Activated CD8-positive, alpha-beta memory T cell treated with anti-CD3 and anti-CD28 coated beads, Interleukin-2, amount 50 U/mL, for 24 hours (primary cell): Measurements from ENCODE around the gene ELAC1.
"Not testable (repeated sequence)": the region's sequence is repeated elsewhere in the genome, so short reads cannot be mapped to it uniquely, and the experiment has no call there.

ENCODE experiments used
- DNase-seq: peaks from one replicate; pipeline ENCODE4 v3.0.0-alpha.2; 2020; ENCODE audit errors: extremely low read depth

The ELAC1 gene, protein sequence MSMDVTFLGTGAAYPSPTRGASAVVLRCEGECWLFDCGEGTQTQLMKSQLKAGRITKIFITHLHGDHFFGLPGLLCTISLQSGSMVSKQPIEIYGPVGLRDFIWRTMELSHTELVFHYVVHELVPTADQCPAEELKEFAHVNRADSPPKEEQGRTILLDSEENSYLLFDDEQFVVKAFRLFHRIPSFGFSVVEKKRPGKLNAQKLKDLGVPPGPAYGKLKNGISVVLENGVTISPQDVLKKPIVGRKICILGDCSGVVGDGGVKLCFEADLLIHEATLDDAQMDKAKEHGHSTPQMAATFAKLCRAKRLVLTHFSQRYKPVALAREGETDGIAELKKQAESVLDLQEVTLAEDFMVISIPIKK

DNA sequence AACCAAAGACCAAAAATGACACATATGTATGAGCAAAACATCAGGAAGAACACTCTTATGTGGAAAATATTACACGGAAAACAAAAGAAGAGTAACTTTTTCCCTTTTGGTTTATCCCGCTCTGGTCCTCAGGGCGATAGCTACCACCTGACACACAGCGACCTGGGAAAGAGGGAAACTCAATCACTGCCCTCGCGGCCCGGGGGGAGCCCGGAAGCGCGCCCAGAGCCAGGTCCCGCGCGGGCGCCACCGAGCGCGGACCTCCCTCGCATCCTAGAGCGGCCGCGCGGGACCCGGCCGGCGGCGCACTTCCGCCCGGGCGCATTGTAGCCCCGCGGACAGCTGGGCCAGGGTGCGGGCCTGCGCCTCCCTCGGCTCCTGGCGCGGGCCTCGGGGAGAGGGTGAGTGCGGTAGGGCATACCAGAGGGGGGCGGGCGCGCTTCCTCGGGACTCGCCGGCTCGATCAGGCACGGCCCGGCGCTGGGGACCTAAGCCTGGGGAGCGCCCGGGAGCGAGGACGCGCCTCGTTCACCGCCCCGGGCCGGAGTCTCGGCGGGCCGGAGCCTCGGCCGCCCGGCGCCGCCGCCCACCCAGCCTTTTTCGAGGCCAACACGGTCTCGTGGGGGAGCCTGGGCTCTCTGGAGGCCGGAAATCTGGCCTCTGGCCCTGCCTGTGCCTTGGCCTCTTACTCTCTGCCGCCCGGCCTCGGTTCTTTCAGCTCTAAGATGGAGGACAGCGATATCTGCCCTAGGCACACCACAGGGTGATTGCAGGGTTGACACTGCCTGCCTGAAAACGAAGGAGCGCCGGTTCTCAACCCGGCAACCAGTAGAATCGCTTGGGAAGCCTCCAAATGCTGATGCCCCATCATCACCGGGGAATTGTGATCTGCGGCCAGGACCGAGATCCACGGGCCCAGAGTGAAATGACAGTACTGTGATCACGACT lies at the start of gene ELAC1:
Gene ELAC1 (plus strand): TSS at position 327 of the 948 bp plus-strand sequence. CDS start 6,365 bp downstream, outside the sequence.
- peak; percentile 12 for DNase-seq

DNA sequence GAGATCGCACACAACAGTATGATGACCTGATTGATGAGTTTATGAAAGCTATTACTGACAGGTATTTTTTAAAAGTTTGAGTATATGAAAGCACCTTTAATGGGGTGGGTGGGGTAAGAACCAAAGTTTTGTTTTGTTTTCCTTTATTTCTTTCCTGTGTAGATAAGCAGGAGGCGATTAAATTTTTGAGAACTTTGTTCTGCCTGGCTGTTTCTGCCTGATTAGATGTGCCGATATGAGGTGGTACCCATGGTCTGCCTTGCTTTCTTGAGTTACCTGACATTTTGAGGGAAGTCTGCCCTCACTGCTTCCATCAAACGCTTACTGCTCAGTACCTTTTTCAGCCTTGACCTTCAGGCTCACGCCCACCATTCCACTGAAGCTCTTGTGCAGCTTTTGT lies 49.7 kb upstream of the ELAC1 start:
- no peak for DNase-seq

DNA sequence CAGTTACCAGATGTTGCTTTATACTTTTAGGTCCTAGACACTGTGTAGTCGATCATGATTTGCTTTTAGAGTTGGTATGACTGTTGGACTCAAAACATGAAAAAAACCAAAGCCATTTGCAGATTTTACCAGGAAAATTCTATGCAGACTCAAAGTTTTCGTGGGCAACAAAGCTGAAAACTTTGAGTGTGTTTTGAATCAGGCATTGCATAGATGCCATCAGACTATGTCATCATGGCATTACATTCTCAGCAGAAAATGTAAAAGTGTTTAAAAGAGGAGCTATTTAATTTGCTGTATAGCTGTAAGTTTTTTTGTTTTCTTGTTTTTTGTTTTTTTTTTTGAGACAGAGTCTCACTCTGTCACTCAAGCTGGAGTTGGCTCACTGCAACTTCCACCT lies 43.5 kb upstream of the ELAC1 start:
- DNase-seq, result no peak

DNA sequence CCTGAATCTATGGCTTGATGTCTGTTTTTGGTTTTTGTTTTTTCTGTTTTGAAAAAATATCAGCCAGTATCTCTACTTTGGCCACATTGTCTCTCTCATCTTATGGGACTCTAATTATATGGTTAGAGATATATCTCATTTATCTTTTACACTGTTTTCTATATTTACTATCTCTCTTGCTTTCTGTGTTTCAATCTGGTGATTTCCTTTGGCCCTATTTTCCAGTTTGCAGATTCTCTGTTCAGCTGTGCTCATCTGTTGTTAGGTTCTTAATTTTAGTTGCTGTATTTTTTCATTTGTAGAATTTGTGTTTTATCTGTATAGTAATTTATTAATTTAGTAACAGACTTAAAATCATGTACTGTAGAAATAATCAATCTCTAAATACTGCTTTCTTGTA lies 41.3 kb upstream of the ELAC1 start:
- no peak for DNase-seq

DNA sequence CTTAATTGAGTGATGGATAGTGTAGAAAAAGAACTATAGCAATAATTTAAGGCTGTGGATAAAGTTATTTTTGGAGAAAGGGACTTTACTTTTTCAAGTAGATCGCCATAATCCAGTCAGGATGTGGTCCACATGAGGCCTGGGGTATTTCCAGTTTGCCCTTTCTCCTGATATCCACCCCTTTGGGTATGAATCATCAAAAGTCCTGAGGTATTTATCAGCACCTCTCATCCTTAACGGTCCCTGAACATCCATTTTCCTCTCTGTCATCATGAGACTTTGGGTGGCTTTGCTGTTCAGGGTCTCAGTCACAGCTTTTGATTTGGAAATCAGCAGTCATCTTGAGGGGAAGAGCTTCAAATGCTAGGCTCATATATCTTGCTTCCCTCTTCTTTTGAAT lies 39.3 kb upstream of the ELAC1 start:
- no peak for DNase-seq

DNA sequence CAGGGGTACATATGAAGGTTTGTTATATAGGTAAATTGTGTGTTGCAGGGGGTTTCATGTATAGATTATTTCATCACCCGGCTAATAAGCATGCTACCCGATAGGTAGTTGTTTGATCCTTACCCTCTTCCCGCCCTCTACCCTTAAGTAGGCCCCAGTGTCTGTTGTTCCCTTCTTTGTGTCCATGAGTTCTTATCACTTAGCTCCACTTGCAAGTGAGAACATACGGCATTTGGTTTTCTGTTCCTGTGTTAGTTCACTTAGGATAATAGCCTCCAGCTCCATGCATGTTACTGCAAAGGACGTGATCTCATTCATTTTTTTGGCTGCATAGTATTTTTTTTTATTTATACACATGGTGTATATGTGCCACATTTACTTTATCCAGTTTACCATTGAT lies 34.2 kb upstream of the ELAC1 start:
- DNase-seq, result no peak

DNA sequence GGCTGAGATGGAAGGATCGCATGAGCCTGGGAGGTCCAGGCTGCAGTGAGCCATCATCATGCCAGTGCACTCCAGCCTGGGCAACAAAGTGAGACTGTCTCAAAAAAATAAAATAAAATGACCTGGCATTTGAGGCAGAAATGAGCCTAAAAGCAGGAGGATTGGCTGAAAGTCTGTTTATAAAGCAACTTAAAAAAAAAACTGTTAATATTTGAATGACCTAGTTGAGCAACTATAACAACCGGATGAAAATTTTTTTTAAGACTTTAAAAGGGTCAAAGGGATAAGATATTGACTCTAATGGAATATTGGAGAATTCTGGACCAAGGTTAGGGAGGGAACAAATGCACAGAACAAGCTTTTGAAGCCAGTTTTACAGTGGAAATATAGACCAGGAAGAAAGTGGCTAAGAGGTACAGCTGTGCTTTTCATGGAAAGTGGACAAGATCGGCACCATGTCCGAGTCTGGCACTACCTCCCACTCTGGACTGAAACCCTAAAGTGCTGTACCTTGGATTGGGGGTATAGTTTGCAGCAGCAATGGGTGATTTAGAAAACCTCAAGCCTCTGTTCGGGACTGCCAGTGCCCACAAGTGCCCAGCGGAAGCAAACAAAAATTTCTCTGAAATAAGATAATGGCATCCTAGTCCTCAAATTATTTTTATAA lies 33.2 kb upstream of the ELAC1 start:
- DNase-seq, result no peak

DNA sequence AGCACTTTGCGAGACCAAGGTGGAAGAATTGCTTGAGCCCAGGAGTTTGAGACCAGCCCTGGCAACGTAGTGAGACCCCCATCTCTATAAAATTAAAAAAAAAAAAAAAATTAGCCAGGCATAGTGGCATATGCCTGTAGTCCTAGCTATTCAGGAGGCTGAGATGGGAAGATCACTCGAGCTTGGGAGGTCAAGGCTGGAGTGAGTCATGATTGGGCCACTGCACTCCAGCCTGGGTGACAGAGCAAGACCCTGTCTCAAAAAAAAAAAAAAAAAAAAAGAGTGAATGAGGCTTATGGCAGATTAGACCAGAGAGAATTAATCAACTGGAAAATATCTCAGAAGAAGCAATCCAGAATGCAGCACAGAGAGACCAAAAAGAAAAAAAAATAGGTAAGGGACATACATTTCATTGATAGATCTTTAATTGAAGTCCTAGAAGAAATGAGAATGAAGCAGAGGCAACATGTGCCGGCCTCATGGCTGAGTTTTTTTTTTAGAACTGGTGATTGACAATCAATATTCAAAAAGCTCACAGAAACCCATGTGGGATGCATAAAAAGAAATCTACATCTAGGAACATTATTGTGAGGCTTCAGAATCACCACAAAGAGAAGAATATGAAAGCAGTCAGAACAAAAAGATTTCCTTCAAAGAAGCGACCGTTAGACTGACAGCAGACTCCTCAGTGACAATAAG lies 32.2 kb upstream of the ELAC1 start:
- DNase-seq, result no peak

DNA sequence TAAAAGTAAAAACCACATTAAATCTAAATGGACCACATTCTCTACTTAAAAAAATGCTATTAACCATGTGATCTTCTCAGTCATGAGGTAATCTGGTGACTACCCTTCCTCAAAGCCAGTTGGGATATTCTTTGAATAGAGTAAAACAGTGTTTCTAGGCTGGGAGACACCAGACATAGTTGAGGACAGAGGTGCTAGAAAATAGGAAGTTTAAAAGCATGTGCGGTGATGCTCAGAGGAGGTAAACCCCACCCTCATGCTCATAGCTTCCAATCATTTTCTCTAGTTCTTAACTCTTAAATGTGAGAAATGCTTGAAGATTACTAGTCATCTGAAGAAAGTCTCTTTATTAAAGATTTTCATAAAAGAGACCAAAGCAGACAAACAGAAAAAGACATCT lies 30.7 kb upstream of the ELAC1 start:
- DNase-seq, result no peak

DNA sequence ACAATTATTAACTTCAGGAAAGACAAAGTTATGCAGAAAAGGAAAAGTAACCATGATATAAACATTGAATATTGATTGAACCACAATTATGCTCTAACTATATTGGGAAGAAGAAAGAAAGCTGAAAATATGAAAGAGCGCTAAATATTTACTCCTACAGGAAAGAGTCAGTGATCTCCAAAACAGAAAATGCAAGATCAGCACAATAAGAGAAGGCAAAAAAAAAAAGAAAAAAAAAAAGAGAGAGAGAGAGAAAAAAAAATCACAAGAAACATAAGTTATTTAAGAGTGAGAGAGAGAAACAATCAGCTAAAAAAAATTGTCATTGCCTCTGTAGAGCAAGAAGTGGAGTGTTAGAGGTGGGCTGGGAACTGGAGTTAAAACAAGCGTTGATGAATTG lies 28.9 kb upstream of the ELAC1 start:
- no peak for DNase-seq

DNA sequence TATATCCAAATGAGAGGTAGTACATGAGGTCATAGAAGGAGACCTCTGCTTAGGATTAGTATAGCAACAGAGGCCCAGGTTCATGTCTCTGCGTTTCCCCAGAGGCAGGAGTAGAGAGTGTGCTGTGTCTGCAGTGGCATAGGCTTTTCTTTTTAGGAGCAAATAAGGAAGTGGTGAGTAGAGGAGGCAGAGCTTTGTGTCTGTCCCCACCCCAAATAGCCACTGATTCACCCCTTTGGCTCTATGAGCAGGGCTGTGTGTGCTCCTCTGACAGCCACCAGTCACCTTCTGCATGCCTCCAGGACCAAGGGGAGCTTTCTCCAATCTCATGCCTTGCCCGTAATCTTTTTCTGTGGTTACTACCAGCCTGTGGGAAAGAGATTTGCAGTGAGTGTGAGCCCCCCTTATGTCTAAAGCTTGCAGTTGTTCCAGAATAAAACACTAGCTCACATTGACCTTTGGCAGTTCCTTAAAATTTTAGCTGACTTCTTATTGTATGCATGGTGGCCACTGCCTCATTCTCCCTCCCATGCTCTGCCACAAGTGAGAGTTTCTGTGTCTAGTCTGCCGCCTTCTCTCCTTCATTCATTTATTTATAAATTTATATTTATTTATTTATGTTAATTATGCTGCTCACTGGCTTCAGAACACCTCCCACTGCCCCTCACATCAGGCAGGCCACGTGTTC lies 23.5 kb upstream of the ELAC1 start:
- DNase-seq, result no peak

DNA sequence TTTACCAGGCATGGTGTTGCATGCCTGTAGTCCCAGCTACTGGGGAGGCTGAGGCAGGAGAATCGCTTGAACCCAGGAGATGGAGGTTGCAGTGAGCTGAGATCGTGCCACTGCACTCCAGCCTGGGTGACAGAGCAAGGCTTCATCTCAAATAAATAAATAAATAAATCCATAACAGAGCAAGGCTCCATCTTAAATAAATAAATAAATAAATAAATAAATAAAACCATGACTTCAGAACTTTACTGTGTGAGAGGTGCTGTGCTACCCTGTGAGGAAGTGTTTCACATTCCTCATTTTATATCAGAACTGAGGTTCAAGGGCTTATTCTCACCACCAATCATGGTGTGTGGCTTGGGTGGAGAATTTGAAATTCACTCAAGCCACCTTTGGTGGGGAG lies 21.9 kb upstream of the ELAC1 start:
- DNase-seq, result not testable (repeated sequence)

DNA sequence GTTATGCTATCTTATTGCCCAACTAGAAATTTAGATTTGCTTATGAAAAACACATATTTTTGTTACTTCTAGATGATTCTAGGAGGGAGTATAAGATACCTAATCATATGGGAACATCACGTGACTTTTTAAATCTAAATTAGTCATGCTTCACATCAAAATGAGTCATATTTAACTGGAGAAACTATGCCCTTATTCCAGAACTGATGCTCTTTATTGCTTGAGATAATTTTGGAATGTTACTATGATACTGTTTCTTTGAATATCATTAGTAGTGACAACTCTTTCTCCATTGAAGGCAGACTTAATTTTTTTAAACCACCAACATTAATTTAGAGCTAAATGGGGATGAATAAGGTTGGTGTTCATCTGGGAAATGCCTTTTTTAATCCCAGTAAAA lies 19.9 kb upstream of the ELAC1 start:
- no peak for DNase-seq

DNA sequence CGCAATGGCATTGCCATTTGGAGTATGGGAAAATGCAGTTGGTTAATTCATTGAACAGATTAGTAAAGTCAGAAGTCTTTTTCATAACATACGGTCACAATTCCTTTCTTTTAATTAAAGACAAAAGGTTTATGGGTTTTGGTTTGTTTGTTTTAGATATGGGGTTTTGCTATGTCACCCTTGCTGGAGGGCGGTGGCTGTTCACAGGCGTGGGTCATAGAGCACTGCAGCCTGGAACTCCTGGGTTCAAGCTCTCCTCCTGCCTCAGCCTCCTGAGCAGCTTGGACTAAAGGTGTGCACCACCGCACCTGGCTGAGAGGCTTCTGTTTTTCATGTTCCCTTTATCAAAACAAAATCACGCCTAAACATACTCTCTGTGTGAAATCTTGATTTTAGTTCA lies 18.7 kb upstream of the ELAC1 start:
- DNase-seq, result no peak

DNA sequence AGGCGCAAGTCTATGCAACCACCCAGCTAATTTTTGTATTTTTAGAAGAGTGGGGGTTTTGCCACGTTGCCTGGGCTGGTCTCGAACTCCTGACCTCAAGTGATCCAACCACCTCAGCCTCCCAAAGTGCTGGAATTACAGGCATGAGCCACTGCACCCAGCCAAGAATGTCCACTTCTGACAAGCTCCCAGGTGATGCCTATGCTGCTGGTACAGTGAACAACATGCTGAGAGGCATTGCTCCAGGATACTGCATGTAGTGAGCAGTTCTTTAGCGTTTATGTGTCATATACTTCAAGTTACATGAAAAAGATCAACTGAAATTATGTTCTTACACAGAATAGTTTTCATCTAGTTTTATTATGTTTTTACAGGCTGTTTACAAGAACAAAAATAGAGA lies 17.2 kb upstream of the ELAC1 start:
- no peak for DNase-seq

DNA sequence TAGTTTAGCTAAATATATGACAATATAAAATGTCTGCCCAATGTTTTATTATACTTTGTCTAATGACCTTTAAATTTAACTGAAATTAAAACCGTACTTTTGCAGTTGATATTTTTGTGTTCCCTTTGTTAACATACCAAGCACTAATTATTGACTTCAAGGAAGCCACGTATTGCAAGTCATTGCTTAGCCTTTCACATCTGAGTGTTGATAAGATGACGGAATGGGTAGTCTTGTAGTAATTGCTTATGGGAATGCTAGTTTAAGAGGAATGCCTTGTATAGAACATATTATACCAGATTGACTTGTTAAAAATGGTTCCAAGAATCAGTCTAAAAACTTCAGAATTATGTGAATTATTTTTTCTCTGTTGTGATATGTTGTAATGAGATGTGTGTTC lies 14.0 kb upstream of the ELAC1 start:
- no peak for DNase-seq

DNA sequence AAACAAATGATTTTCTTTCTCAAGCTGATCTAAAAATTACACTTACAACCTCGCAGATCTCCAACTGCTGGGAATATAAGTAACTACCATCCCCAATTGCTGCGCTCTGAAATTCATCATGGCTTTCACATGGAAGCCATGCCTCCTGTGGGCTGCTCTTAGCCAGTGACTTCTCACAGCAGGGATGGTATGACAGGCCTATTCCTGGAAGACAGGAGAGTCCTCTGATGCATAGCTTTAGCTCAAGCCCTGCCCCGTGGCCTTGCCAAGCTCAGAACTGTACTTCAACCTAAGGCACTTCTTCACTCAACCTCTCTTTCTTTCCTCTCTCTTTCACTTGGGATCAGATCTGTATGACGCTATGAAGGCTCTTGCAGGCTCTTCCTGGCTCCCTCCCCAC lies 12.6 kb upstream of the ELAC1 start:
- DNase-seq, result no peak

DNA sequence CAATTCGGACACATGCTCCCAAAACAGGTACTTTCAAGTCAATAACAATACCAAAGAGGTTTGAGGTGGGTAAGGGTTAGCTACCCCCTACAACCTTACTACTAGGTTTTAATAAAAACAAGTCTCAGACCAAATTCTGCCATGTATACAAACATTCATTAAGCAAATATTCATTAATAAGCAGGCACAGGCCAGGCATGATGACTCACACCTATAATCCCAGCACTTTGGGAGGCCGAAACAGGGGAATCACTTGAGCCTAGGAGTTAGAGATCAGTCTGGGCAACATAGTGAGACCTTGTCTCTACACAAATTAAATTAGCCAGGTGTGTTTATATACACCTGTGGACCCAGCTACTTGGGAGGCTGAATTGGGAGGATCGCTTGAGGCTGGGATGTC lies 11.7 kb upstream of the ELAC1 start:
- no peak for DNase-seq

DNA sequence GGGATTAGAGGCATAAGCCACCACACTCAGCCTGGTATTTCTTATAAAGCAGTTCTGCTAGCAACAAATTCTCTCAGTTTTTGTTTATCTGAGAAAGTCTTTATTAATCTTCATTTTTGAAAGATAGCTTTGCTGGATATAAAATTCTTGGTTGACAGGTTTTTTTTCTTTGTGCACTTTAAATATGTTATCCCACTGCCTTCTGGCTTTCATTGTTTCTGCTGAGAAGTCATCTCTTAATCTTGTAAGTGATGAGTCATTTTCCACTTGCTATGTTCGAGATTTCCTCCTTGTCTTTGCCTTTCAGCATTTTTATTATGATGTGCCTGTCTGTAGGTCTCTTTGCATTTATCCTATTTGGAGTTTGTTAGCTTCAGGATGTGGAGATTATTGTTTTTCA lies 5.9 kb upstream of the ELAC1 start:
- DNase-seq, result no peak

DNA sequence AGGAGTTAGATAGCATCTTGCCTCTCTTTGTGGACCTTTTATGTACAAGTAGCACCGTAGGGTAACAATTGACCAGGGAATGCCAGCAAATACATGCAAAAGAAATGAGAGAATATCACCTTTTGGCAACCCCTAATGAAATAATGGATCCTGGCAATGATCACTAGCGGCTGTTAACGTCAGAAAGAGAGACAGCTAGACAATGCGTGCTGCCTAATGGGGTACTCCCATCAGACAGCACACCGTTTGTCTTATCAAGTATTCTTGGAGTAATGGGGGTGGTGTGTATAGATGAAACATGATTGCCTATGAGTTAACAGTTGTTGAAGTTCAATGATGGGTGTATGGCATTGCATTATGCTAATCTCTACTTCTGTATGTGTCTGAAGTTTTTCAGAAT lies 1.6 kb downstream of the ELAC1 start:
- DNase-seq, result no peak

DNA sequence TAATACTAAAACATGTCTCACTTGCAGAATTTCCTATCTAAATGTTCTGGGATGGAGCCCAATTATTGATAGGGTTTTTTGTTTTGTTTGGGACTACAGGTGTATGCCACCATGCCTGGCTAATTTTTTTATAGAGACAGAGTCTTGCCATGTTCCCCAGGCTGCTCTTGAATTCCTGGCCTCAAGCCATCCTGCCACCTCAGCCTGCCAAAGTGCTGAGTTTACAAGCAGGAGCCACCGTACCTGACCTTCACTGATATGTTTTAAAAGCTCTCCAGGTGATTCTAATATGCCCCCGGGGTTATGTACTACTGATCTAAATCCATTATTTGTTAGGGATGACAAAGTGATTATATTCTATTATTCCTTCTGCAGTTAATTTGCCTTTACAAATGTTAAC lies 2.2 kb downstream of the ELAC1 start:
- DNase-seq, result no peak
